H9 (cell line): ENCODE data around the gene IMMP2L. TPM values are rescaled to one million over a fixed set of nuclear protein-coding genes. Genes with fewer than 3 reads are reported as not detected.

Experiments used
- DNase-seq: peaks from one replicate; pipeline ENCODE4 v3.0.0-alpha.2; 2017
- H2AFZ ChIP-seq: one replicate; pipeline ENCODE4 v1.6.1; 2013; ENCODE audit warnings: mild to moderate bottlenecking, low read length, control low read depth, moderate library complexity
- H2AK5ac ChIP-seq: 2 replicates; pipeline ENCODE4 v1.6.1; 2013; ENCODE audit warnings: low read length, control low read depth, mixed read lengths; ENCODE audit not compliant: insufficient read length
- H2BK120ac ChIP-seq: one replicate; pipeline ENCODE4 v1.6.1; 2013; ENCODE audit warnings: low read depth, mild to moderate bottlenecking, low read length, control low read depth, inconsistent platforms; ENCODE audit not compliant: poor library complexity, severe bottlenecking
- H2BK12ac ChIP-seq: 2 replicates; pipeline ENCODE4 v1.6.1; 2013; ENCODE audit warnings: low read length, control low read depth, mixed read lengths, low read depth; ENCODE audit not compliant: insufficient read length
- H2BK15ac ChIP-seq: 2 replicates; pipeline ENCODE4 v1.6.1; 2013; ENCODE audit warnings: low read depth, low read length, control low read depth
- H2BK20ac ChIP-seq: one replicate; pipeline ENCODE4 v1.6.1; 2013; ENCODE audit warnings: low read depth, mild to moderate bottlenecking, low read length, control low read depth, inconsistent platforms; ENCODE audit not compliant: poor library complexity, severe bottlenecking
- H2BK5ac ChIP-seq: 2 replicates; pipeline ENCODE4 v1.6.1; 2013; ENCODE audit warnings: low read length, control low read depth, mixed read lengths; ENCODE audit not compliant: insufficient read length
- H3K14ac ChIP-seq: 2 replicates; pipeline ENCODE4 v1.6.1; 2013; ENCODE audit warnings: low read length, control low read depth; ENCODE audit not compliant: insufficient read depth
- H3K18ac ChIP-seq: 2 replicates; pipeline ENCODE4 v1.6.1; 2013; ENCODE audit warnings: low read depth, mild to moderate bottlenecking, mixed read lengths, low read length, control low read depth; ENCODE audit not compliant: insufficient read length
- H3K23ac ChIP-seq: 2 replicates; pipeline ENCODE4 v1.6.1; 2013; ENCODE audit warnings: low read length, control low read depth, mixed read lengths, low read depth; ENCODE audit not compliant: insufficient read length
- H3K23me2 ChIP-seq: 2 replicates; pipeline ENCODE4 v1.6.1; 2013; ENCODE audit warnings: low read depth, mild to moderate bottlenecking, mixed read lengths, low read length, control low read depth; ENCODE audit not compliant: insufficient read length, poor library complexity, severe bottlenecking
- H3K27ac ChIP-seq: 2 replicates; pipeline ENCODE4 v1.5.1; 2013; ENCODE audit warnings: low read length, control low read depth, mixed read lengths, low read depth; ENCODE audit not compliant: insufficient read length
- H3K27me3 ChIP-seq: 2 replicates; pipeline ENCODE4 v1.6.1; 2013; ENCODE audit warnings: low read length, control low read depth, inconsistent platforms; ENCODE audit not compliant: insufficient read depth
- H3K4ac ChIP-seq: 2 replicates; pipeline ENCODE4 v1.6.1; 2013; ENCODE audit warnings: low read depth, mild to moderate bottlenecking, control low read depth, inconsistent platforms, low read length, moderate library complexity
- H3K4me1 ChIP-seq: 2 replicates; pipeline ENCODE4 v1.6.1; 2013; ENCODE audit warnings: low read length, control low read depth, inconsistent platforms; ENCODE audit not compliant: insufficient read depth
- H3K4me2 ChIP-seq: 2 replicates; pipeline ENCODE4 v1.6.1; 2013; ENCODE audit warnings: low read length, control low read depth, mixed read lengths; ENCODE audit not compliant: insufficient read length, insufficient read depth
- H3K56ac ChIP-seq: 2 replicates; pipeline ENCODE4 v1.6.1; 2013; ENCODE audit warnings: low read depth, mild to moderate bottlenecking, mixed read lengths, low read length, control low read depth; ENCODE audit not compliant: insufficient read length
- H3K79me1 ChIP-seq: 2 replicates; pipeline ENCODE4 v1.6.1; 2013; ENCODE audit warnings: low read depth, mild to moderate bottlenecking, moderate library complexity, low read length, control low read depth, inconsistent platforms; ENCODE audit not compliant: insufficient read depth, poor library complexity, severe bottlenecking
- H3K79me2 ChIP-seq: 2 replicates; pipeline ENCODE4 v1.6.1; 2013; ENCODE audit warnings: low read length, control low read depth, inconsistent platforms; ENCODE audit not compliant: insufficient read depth
- H3K9ac ChIP-seq: 2 replicates; pipeline ENCODE4 v1.6.1; 2013; ENCODE audit warnings: low read length, control low read depth, mixed read lengths; ENCODE audit not compliant: insufficient read length; ENCODE audit errors: extremely low read depth
- H3K9me3 ChIP-seq: one replicate; pipeline ENCODE4 v1.6.1; 2013; ENCODE audit warnings: low read depth, low read length, inconsistent platforms; ENCODE audit not compliant: control insufficient read depth
- H3T11ph ChIP-seq: one replicate; pipeline ENCODE4 v1.6.1; 2013; ENCODE audit warnings: mild to moderate bottlenecking, low read length, control low read depth, inconsistent platforms
- H4K20me1 ChIP-seq: one replicate; pipeline ENCODE4 v1.6.1; 2013; ENCODE audit not compliant: control insufficient read depth, insufficient read length, insufficient read depth
- H4K5ac ChIP-seq: 2 replicates; pipeline ENCODE4 v1.6.1; 2013; ENCODE audit warnings: low read depth, mild to moderate bottlenecking, mixed read lengths, low read length, control low read depth; ENCODE audit not compliant: insufficient read length
- H4K8ac ChIP-seq: replicated peaks from 2 replicates; pipeline ENCODE4 v1.6.1; 2013; ENCODE audit warnings: low read length, control low read depth, mixed read lengths, low read depth; ENCODE audit not compliant: insufficient read length
- H4K91ac ChIP-seq: 2 replicates; pipeline ENCODE4 v1.6.1; 2013; ENCODE audit warnings: low read depth, mild to moderate bottlenecking, moderate library complexity, mixed read lengths, low read length, control low read depth; ENCODE audit not compliant: insufficient read length
- H3K27ac Mint-ChIP-seq, 3 experiments: 2 replicates in 2 of 3; 3 replicates in 1 of 3; pipeline ENCODE4 v1.8.0; 2020 to 2021; ENCODE audit warnings: mixed read lengths in 3 of 3, mild to moderate bottlenecking in 1 of 3, moderate library complexity in 1 of 3
- H3K27me3 Mint-ChIP-seq: 2 replicates; pipeline ENCODE4 v1.8.0; 2021; ENCODE audit warnings: low read depth, mild to moderate bottlenecking, moderate library complexity, mixed read lengths
- H3K36me3 Mint-ChIP-seq, 3 experiments: 2 replicates in 2 of 3; 3 replicates in 1 of 3; pipeline ENCODE4 v1.8.0; 2020 to 2021; ENCODE audit warnings: low read depth in 3 of 3, mixed read lengths in 3 of 3; ENCODE audit not compliant: insufficient read depth in 1 of 3
- H3K4me1 Mint-ChIP-seq, 2 experiments: 2 replicates each; pipeline ENCODE4 v1.8.0; 2020; ENCODE audit warnings: mixed read lengths in 2 of 2
- H3K4me3 Mint-ChIP-seq, 2 experiments: 2 replicates in 1 of 2; 3 replicates in 1 of 2; pipeline ENCODE4 v1.8.0; 2020 to 2021; ENCODE audit warnings: mild to moderate bottlenecking in 2 of 2, mixed read lengths in 2 of 2, moderate library complexity in 1 of 2
- H3K9me3 Mint-ChIP-seq, 2 experiments: 2 replicates in 1 of 2; 3 replicates in 1 of 2; pipeline ENCODE4 v1.8.0; 2020; ENCODE audit warnings: mild to moderate bottlenecking in 2 of 2, mixed read lengths in 2 of 2, moderate library complexity in 1 of 2
- CTCF ChIP-seq: fragments of 200-600 bp; sonication (generic); conservative IDR thresholded peaks from 3 replicates; pipeline ENCODE4 v1.8.0; 2021; ENCODE audit warnings: antibody characterized with exemption, mild to moderate bottlenecking
- WGBS: extraction: QIAGEN DNeasy Blood & Tissue Kit; methylation state at CpG from one replicate; pipeline ENCODE4 v1.1.7; 2013; ENCODE audit warnings: missing lambda C conversion rate, low lambda C conversion rate, mixed read lengths; ENCODE audit not compliant: insufficient read length; ENCODE audit errors: extremely low coverage; 5-methylcytosine and 5-hydroxymethylcytosine counted together
- total RNA-seq: library from RNA; stranded (reverse); gene quantifications from 2 replicates; pipeline ENCODE4 v1.2.1, GENCODE V29; 2021

Gene IMMP2L
- total RNA-seq, 1 experiment from 2014 or later = 14.7 TPM

GRCh38 chr7:111031916-111032315, 530.4 kb downstream of the IMMP2L start:
- no peak overlapping the region for H3K18ac ChIP-seq

More at GRCh38 chr7:111031916-111032315, 530.4 kb downstream of the IMMP2L start:
- no peak overlapping the region for H3K27ac ChIP-seq
- no peaks in the 10 kb centered on the region for H3K23me2 ChIP-seq
- no peaks in the 10 kb centered on the region for H3K27me3 ChIP-seq
- no peak overlapping the region for H2AK5ac ChIP-seq
- peaks cover 17 to 20% of the 10 kb centered on the region in 2 experiments for H3K4me1 Mint-ChIP-seq
- H3K56ac ChIP-seq = no peak overlapping the region
- no peak overlapping the region for H3K14ac ChIP-seq
- no peak overlapping the region for H3K4me3 Mint-ChIP-seq
- no peak overlapping the region for H3K27ac Mint-ChIP-seq
- no peak overlapping the region for H4K8ac ChIP-seq
- H3T11ph ChIP-seq = no peak overlapping the region
- no peaks in the 10 kb centered on the region for H4K20me1 ChIP-seq
- H4K5ac ChIP-seq = no peak overlapping the region
- H3K9me3 ChIP-seq = no peaks in the 10 kb centered on the region
- no peak overlapping the region for H3K9ac ChIP-seq
- no peak overlapping the region for H3K23ac ChIP-seq
- TF ChIP-seq CTCF = no peak
- H3K27me3 Mint-ChIP-seq = no peaks in the 10 kb centered on the region
- no peak for DNase-seq
- no CpG with 5 or more reads among the region's 7 CpGs for WGBS
- no peak overlapping the region for H3K4ac ChIP-seq
- H3K4me2 ChIP-seq = no peak overlapping the region
- H3K9me3 Mint-ChIP-seq = no peaks in the 10 kb centered on the region
- H3K79me2 ChIP-seq = no peaks in the 10 kb centered on the region
- no peaks in the 10 kb centered on the region for H3K4me1 ChIP-seq
- no peaks in the 10 kb centered on the region for H3K36me3 Mint-ChIP-seq
- no peak overlapping the region for H2BK12ac ChIP-seq
- H2BK5ac ChIP-seq = no peak overlapping the region
- H2AFZ ChIP-seq = no peak overlapping the region
- no peak overlapping the region for H2BK120ac ChIP-seq
- H4K91ac ChIP-seq = no peak overlapping the region
- H2BK20ac ChIP-seq = no peak overlapping the region
- H3K79me1 ChIP-seq = no peaks in the 10 kb centered on the region
- no peak overlapping the region for H2BK15ac ChIP-seq
